Heart right ventricle (tissue), 16 donors: ENCODE results near the gene DENND1A. TPM values are rescaled to one million over a fixed set of nuclear protein-coding genes. Genes with fewer than 3 reads are reported as not detected.

ENCODE experiments used
- ATAC-seq, 8 donors: fragments of 200-7000 bp; cut with Tn5 transposase; one replicate each; pipeline ENCODE4 v1.9.1; 2020; ENCODE audit warnings: mild to moderate bottlenecking in 8 of 8, moderate library complexity in 8 of 8, moderate number of reproducible peaks in 1 of 8
- DNase-seq, 2 donors: peaks; one replicate each; pipeline ENCODE4 v3.0.0-alpha.2; 2020
- H3K27ac ChIP-seq, 10 donors: fragments of 200-600 bp; sonication (generic) in 2 of 10; one replicate each; pipeline versions ENCODE4 v1.5.0 to v1.8.0; 2020 to 2022; ENCODE audit warnings: mild to moderate bottlenecking in 3 of 10
- H3K27me3 ChIP-seq, 7 donors: fragments of 200-600 bp; one replicate each; pipeline ENCODE4 v1.8.0; 2021 to 2022; ENCODE audit warnings: mild to moderate bottlenecking in 2 of 7
- H3K36me3 ChIP-seq, 9 donors: fragments of 200-600 bp; sonication (generic) in 1 of 9; one replicate each; pipeline versions ENCODE4 v1.5.0 to v1.8.0; 2020 to 2022; ENCODE audit warnings: mild to moderate bottlenecking in 2 of 9
- H3K4me1 ChIP-seq, 9 donors: fragments of 200-600 bp; sonication (generic) in 1 of 9; one replicate each; pipeline versions ENCODE4 v1.5.0 to v1.8.0; 2020 to 2022; ENCODE audit warnings: mild to moderate bottlenecking in 4 of 9
- H3K4me3 ChIP-seq, 10 donors: fragments of 200-600 bp; sonication (generic) in 2 of 10; one replicate each; pipeline versions ENCODE4 v1.5.0 to v1.8.0; 2020 to 2022; ENCODE audit warnings: mild to moderate bottlenecking in 7 of 10, moderate library complexity in 2 of 10
- H3K9me3 ChIP-seq, 11 donors: fragments of 200-600 bp in 10 of 11; sonication (generic) in 2 of 11; one replicate each; pipeline versions ENCODE4 v1.5.0 to v1.8.0; 2013 to 2022; ENCODE audit warnings: mild to moderate bottlenecking in 2 of 11, control low read depth in 1 of 11, moderate library complexity in 1 of 11
- WGBS, 2 donors: extraction: QIAGEN DNeasy Blood & Tissue Kit; methylation state at CpG; one replicate each; pipeline ENCODE4 v1.1.7; 2013; ENCODE audit warnings: inconsistent platforms in 1 of 2; 5-methylcytosine and 5-hydroxymethylcytosine counted together
- intact Hi-C, 10 donors: fragments of 100-400 bp; cut with DNase I; formaldehyde crosslinking; loops; one replicate each; pipeline versions ENCODE4 v1.11.1 to v1.14.2; 2022
- polyA plus RNA-seq, 2 donors: library from polyadenylated mRNA; stranded (reverse); fragments of 200-250 nt; gene quantifications; one replicate each; pipeline ENCODE4 v1.2.3, GENCODE V29; 2013
- total RNA-seq, 10 donors: library from RNA; stranded (reverse); fragmentation: NEBNext Ultra II Directional in 3 of 10; extraction: Animal tissue kit (Norgen Biotek cat#: 25700) in 3 of 10; gene quantifications; one replicate each; pipeline versions ENCODE4 v1.2.1 to v1.2.4, GENCODE V29; 2021 to 2023
- TF ChIP-seq, protein P1 (sequence below), 9 donors: fragments of 200-600 bp; sonication (generic) in 2 of 9; IDR thresholded peaks; one replicate each; pipeline versions ENCODE4 v1.5.0 to v1.8.0; 2021 to 2022; ENCODE audit warnings: antibody characterized with exemption in 9 of 9, mild to moderate bottlenecking in 5 of 9, moderate library complexity in 1 of 9
- donor health status: Arrhythmogenic right ventricular cardiomyopathy.
- donor health status: ischemic (EF 13 %, LVEDD 7.1; RV severe dilation, severe dysfunction).
- donor health status: healthy with polysubstance abuse.
- donor health status: DM: no; HTN: yes; CAD: no.
- donor health status: DM: no; HTN: no; CAD: no.
- donor health status: ischemic (EF 25% LVEDD 6.9; RV normal size, moderate dysfunction).
- donor health status: ischemic (EF 25% LVEDD 5.7; RV mildly dilated, moderate dysfunction).
- donor health status: healthy.
- donor health status: DM: yes; HTN: yes; CAD: no.
- donor health status: Ischemic cardiomyopathy.
- donor health status: ischemic (EF 35%, LVEDD 5.7; RV mildly dilated, moderate dysfunction).
- donor health status: nonischemic (EF 11% LVEDD 7.7; RV severe dilation, severe dysfunction).
- donor health status: DM: yes; HTN: yes; CAD: no.
- donor health status: PGD.
- donor health status: ischemic (EF 29% LVEDD 5.4; RV normal size, mild dysfunction).
- donor health status: nonischemic (EF 23%, LVEDD 6.1; RV moderate dilation, normal function).

Gene DENND1A
- total and polyA plus RNA-seq, 12 donors: 7.3 to 19.6 (median 12.2) TPM

DNA sequence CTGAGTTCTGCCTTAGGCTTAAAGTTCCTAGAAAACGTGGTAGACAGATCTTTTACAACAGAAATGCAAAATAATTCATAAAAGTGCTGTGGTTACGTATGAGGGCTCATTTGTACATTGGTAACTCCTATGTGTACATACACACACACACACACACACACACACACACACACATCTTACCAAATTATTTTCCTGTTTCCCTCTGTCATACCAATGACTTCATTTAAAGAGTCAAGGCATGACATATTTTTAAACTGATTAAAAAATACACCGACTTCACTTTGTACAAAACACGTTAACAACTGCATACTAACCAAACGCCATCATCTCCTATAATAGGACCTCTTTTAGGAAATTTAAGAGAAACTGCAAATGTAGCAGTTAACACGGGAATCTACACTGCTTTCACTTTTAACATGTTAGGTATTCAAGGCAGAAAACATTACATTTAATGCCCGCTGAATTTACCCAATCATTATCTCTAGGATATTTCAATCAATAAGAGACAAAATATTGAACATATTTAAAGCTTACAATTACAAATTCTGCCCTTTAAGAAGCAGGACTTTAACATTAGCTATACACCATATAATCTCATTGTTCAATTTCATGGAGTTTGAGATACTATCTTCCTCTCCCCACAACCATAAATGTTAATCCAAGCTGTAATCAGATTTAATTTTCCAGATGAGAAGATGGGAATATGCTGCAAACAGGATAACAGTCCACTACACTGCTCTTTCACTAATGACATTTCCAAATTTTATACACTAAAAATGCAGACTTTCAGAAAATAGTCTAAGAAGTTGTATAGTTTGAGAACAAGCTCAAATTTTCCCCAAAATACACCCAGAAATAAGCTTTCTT lies 133.1 kb downstream of the DENND1A start:
- H3K27me3 ChIP-seq: no peaks in the 10 kb centered on the region
- ATAC-seq: no peak
- peaks cover 0 to 12% (median 7%) of the 10 kb centered on the region in 9 donors for H3K4me1 ChIP-seq
- intact Hi-C loops: no loop called here
- TF ChIP-seq, protein P1, sequence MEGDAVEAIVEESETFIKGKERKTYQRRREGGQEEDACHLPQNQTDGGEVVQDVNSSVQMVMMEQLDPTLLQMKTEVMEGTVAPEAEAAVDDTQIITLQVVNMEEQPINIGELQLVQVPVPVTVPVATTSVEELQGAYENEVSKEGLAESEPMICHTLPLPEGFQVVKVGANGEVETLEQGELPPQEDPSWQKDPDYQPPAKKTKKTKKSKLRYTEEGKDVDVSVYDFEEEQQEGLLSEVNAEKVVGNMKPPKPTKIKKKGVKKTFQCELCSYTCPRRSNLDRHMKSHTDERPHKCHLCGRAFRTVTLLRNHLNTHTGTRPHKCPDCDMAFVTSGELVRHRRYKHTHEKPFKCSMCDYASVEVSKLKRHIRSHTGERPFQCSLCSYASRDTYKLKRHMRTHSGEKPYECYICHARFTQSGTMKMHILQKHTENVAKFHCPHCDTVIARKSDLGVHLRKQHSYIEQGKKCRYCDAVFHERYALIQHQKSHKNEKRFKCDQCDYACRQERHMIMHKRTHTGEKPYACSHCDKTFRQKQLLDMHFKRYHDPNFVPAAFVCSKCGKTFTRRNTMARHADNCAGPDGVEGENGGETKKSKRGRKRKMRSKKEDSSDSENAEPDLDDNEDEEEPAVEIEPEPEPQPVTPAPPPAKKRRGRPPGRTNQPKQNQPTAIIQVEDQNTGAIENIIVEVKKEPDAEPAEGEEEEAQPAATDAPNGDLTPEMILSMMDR (IDR thresholded peaks at IDR 0.05): no peak
- H3K4me3 ChIP-seq: no peak overlapping the region
- no peak for DNase-seq
- WGBS, 2 donors: 81 to 87% methylated on average over 7 of the region's 7 CpGs
- no peak overlapping the region for H3K27ac ChIP-seq
- no peaks in the 10 kb centered on the region for H3K36me3 ChIP-seq
- no peaks in the 10 kb centered on the region for H3K9me3 ChIP-seq

DNA sequence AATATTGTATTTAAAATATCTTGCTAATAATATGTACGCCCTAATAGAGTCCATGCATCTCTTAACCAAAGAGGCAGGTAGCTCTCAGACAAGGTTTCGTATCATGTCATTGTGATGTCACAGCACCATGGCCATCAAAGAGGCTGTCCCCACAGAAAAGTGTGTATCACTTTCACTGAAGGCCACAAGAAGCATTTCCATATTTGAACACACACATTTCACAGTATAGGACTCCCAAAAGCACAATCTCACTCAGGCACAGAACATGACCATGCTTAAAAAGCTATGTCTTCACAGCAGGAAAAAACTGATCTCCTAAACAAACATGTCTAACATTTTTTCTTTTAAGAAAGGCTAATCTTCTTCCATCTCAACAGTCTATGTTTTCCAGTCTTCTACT lies 133.8 kb downstream of the DENND1A start:
- 97 to 100% methylated on average over 2 of the region's 2 CpGs for WGBS, 2 donors
- H3K4me1 ChIP-seq: peaks cover 0 to 11% (median 7%) of the 10 kb centered on the region in 9 donors
- DNase-seq (no peak), ATAC-seq (no peak)
- H3K9me3 ChIP-seq: no peaks in the 10 kb centered on the region
- H3K4me3 ChIP-seq: no peak overlapping the region
- TF ChIP-seq, protein P1 (IDR thresholded peaks at IDR 0.05): no peak
- intact Hi-C loops: no loop called here
- no peaks in the 10 kb centered on the region for H3K36me3 ChIP-seq
- no peak overlapping the region for H3K27ac ChIP-seq
- no peaks in the 10 kb centered on the region for H3K27me3 ChIP-seq

DNA sequence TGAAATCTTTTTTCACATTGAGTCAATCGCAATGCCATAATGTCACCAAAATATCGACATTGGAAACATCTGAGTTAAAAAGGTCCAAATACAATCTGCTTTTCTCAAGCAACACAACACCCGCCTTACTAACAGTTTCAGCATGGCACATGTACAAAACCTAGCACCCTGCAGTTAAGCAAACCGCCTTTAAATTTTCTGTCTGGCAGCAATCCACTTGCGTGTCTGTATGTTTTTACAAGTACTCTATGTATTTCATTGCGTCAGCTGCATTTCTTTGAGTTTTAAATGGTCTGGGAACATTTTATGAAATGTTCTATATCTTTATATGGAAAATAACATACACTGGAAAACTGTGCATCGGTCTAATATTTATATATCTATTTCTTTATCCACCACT lies 134.6 kb downstream of the DENND1A start:
- Histone ChIP-seq H3K4me3 (no peak overlapping the region), H3K9me3 (no peaks in the 10 kb centered on the region), H3K27me3 (no peaks in the 10 kb centered on the region), H3K27ac (no peak overlapping the region), H3K36me3 (no peaks in the 10 kb centered on the region), H3K4me1 (peaks cover 0 to 6% (median 2%) of the 10 kb centered on the region in 9 donors)
- no peak for ATAC-seq
- TF ChIP-seq, protein P1 (IDR thresholded peaks at IDR 0.05): no peak
- no peak for DNase-seq
- 96 to 97% methylated on average over 7 of the region's 7 CpGs for WGBS, 2 donors
- intact Hi-C loops: no loop called here

DNA sequence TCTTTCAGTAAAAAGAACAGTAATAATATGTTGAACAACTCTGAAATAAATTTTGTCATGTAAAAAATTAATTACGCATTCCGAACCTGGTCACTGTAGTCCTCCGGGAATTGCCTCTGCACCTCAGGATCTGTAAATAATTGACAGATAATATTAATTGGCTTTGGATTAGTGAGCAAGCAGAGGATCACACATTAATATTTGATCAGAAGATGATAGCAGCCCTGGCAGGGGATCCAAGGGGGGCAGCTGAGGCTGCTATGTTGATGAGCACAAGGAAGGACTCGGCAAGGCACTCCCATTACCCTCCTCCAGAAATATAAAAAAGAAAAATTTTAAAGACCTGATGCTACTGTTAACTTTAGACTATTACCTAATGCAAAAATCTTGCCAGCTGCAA lies 137.4 kb downstream of the DENND1A start:
- no peak overlapping the region for H3K4me3 ChIP-seq
- TF ChIP-seq, protein P1 (IDR thresholded peaks at IDR 0.05): no peak
- DNase-seq: no peak
- no peaks in the 10 kb centered on the region for H3K27me3 ChIP-seq
- no peak overlapping the region for H3K27ac ChIP-seq
- intact Hi-C loops: no loop called here
- no peak for ATAC-seq
- H3K4me1 ChIP-seq: peaks cover 0 to 2% (median 0%) of the 10 kb centered on the region in 9 donors
- WGBS, 2 donors: 95 to 98% methylated on average over 4 of the region's 4 CpGs
- no peaks in the 10 kb centered on the region for H3K36me3 ChIP-seq
- no peaks in the 10 kb centered on the region for H3K9me3 ChIP-seq
